SU-DHL-6 (cell line): ENCODE results near the gene SLC2A1.

ENCODE experiments used
- CTCF ChIP-seq: fragments of 200-600 bp; sonication (generic); IDR thresholded peaks from one replicate; pipeline ENCODE4 v1.5.1; 2017; ENCODE audit warnings: antibody characterized with exemption, mild to moderate bottlenecking, low read length, moderate library complexity; ENCODE audit not compliant: insufficient read depth, poor library complexity, severe bottlenecking
- EZH2phosphoT487 ChIP-seq: fragments of 200-600 bp; sonication (generic), shearing (Covaris generic); conservative IDR thresholded peaks from 2 replicates; pipeline ENCODE4 v1.6.1; 2018; ENCODE audit warnings: mild to moderate bottlenecking, antibody characterized with exemption, low read length, moderate library complexity, mixed read lengths

GRCh38 chr1:42992054-42992571 lies 33.4 kb upstream of the SLC2A1 start:
- no peak for TF ChIP-seq CTCF
- TF ChIP-seq EZH2phosphoT487 = no peak
